Spleen (tissue), 7 donors: Measurements from ENCODE around the gene ITSN1.

ENCODE experiments used
- POLR2A ChIP-seq, 3 donors: fragments of 450-650 bp; IDR thresholded peaks; one replicate each; pipeline ENCODE4 v1.5.1; 2017; ENCODE audit warnings: antibody characterized with exemption in 3 of 3, mild to moderate bottlenecking in 1 of 3
- TF ChIP-seq, protein P1 (sequence below), 11 experiments: fragments of 200-600 bp in 7 of 11; fragments of 450-650 bp in 4 of 11; sonication (generic) in 4 of 11; IDR thresholded peaks in 8 of 11; conservative IDR thresholded peaks in 3 of 11; 1 replicate in 7 of 11; 2 replicates in 4 of 11; pipeline versions ENCODE4 v1.4.0 to v1.8.0; 2016 to 2021; ENCODE audit warnings: antibody characterized with exemption in 11 of 11, inconsistent platforms in 4 of 11, mild to moderate bottlenecking in 1 of 11
- donor health status: DM: no; HTN: no; CAD: no; lungs with moderate emphysema.
- donor health status: DM: no; HTN: no; CAD: no.
- donor health status: DM: no; HTN: no; CAD: no.

DNA sequence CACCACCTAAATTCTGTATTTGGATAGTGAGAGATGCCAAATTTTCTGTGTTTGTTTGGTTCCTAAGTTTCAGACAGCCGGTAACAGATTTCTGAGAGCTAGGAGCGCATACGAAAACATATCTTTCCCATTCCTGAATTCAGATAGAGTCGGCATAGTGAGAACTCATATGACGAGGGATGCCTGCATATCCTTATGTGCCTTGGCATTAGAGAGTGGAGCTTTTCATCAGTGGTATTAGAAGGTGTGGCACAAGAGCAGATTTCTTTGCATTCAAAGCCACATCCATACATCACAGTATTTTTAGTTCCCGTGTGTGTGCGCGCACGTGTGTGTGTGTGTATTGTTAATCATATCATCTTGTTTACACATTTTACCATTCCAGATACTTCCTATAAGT lies 187.5 kb downstream of the ITSN1 start:
- TF ChIP-seq POLR2A (IDR thresholded peaks at IDR 0.05), result no peak
- TF ChIP-seq, protein P1, sequence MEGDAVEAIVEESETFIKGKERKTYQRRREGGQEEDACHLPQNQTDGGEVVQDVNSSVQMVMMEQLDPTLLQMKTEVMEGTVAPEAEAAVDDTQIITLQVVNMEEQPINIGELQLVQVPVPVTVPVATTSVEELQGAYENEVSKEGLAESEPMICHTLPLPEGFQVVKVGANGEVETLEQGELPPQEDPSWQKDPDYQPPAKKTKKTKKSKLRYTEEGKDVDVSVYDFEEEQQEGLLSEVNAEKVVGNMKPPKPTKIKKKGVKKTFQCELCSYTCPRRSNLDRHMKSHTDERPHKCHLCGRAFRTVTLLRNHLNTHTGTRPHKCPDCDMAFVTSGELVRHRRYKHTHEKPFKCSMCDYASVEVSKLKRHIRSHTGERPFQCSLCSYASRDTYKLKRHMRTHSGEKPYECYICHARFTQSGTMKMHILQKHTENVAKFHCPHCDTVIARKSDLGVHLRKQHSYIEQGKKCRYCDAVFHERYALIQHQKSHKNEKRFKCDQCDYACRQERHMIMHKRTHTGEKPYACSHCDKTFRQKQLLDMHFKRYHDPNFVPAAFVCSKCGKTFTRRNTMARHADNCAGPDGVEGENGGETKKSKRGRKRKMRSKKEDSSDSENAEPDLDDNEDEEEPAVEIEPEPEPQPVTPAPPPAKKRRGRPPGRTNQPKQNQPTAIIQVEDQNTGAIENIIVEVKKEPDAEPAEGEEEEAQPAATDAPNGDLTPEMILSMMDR (IDR thresholded peaks at IDR 0.05 in 8 of 11, conservative IDR thresholded peaks at IDR 0.05 in 3 of 11), result no peak
